HG02981 (cell line): ENCODE data around the gene LY6G6C.

ENCODE experiments used
- ATAC-seq: cut with Tn5 transposase; IDR thresholded peaks from one replicate; pipeline ENCODE4 v1.9.1; 2021; ENCODE audit warnings: mild to moderate bottlenecking, moderate library complexity; ENCODE audit not compliant: unreplicated experiment

Gene LY6G6C

GRCh38 chr6:31687321-31687720 is 34.2 kb downstream of the LY6G6C start:
- ATAC-seq, result no peak

- ATAC-seq, result no peak
Observed at GRCh38 chr6:31686483-31686882, 35.1 kb downstream of the LY6G6C start.

- no peak for ATAC-seq
Observed at GRCh38 chr6:31683591-31683990, 38.0 kb downstream of the LY6G6C start.

- ATAC-seq, result no peak
Observed at GRCh38 chr6:31681135-31681671, 40.3 kb downstream of the LY6G6C start.

GRCh38 chr6:31680226-31681134 is 41.1 kb downstream of the LY6G6C start, which contains the start of gene LY6G5C:
Gene LY6G5C (minus strand): TSS chr6:31681067. CDS start chr6:31680373, 694 bp downstream.
- ATAC-seq, result no peak

- ATAC-seq, result no peak
Observed at GRCh38 chr6:31677955-31678354, 43.6 kb downstream of the LY6G6C start.

- no peak for ATAC-seq
Observed at GRCh38 chr6:31676904-31677303, 44.6 kb downstream of the LY6G6C start.

GRCh38 chr6:31676322-31676903 is 45.1 kb downstream of the LY6G6C start:
- no peak for ATAC-seq

- no peak for ATAC-seq
Observed at GRCh38 chr6:31669676-31670075, 51.9 kb downstream of the LY6G6C start, which contains the start of gene LY6G5B. Gene LY6G5B (plus strand): TSS chr6:31669976. CDS start chr6:31670951, 975 bp downstream.
